H1 (cell line): Measurements from ENCODE around the gene SNTG2. TPM values are rescaled to one million over a fixed set of nuclear protein-coding genes. Genes with fewer than 3 reads are reported as not detected.

ENCODE experiments used
- CTCF ChIA-PET: fragments of 300-600 bp; sonication (Branson Sonifier 250); formaldehyde crosslinking; loops from one replicate; lab custom pipeline; 2021; ENCODE audit not compliant: partially characterized antibody; lab: Charles Lee
- POLR2A ChIA-PET: fragments of 300-600 bp; sonication (Branson Sonifier 250); formaldehyde crosslinking; loops from one replicate; lab custom pipeline; 2021; ENCODE audit warnings: inconsistent platforms; ENCODE audit not compliant: partially characterized antibody; lab: Charles Lee
- DNase-seq, 2 experiments: peaks; one replicate each; pipeline versions ENCODE4 v3.0.0 to v3.0.0-alpha.2; 2010 to 2022; ENCODE audit warnings: low spot score in 2 of 2, low read depth in 1 of 2, mixed read lengths in 1 of 2
- FAIRE-seq: peaks from 2 replicates; lab custom pipeline; 2011; peaks lifted over from hg19 to GRCh38; lab: Jason Lieb, UNC
- H2AFZ ChIP-seq: 2 replicates; pipeline ENCODE4 v1.8.1; 2012; ENCODE audit warnings: low read length, inconsistent platforms
- H2AK5ac ChIP-seq: 2 replicates; pipeline ENCODE4 v1.6.1; 2013; ENCODE audit warnings: low read depth, low read length
- H2BK120ac ChIP-seq: replicated peaks from 2 replicates; pipeline ENCODE3; 2013; ENCODE audit warnings: low read depth, low read length, inconsistent platforms
- H2BK12ac ChIP-seq: 2 replicates; pipeline ENCODE4 v1.6.1; 2013; ENCODE audit warnings: low read depth, low read length
- H2BK15ac ChIP-seq: 2 replicates; pipeline ENCODE4 v1.6.1; 2013; ENCODE audit warnings: low read length
- H2BK20ac ChIP-seq: 2 replicates; pipeline ENCODE4 v1.6.1; 2013; ENCODE audit warnings: low read length
- H2BK5ac ChIP-seq: 2 replicates; pipeline ENCODE4 v1.6.1; 2013; ENCODE audit warnings: low read depth, low read length
- H3K14ac ChIP-seq: 2 replicates; pipeline ENCODE4 v1.6.1; 2013; ENCODE audit warnings: inconsistent platforms; ENCODE audit not compliant: insufficient read length
- H3K18ac ChIP-seq: 2 replicates; pipeline ENCODE4 v1.6.1; 2013; ENCODE audit warnings: low read length; ENCODE audit errors: extremely low read depth
- H3K23ac ChIP-seq: 2 replicates; pipeline ENCODE4 v1.6.1; 2013; ENCODE audit warnings: inconsistent platforms; ENCODE audit not compliant: insufficient read length
- H3K23me2 ChIP-seq: 2 replicates; pipeline ENCODE4 v1.6.1; 2013; ENCODE audit warnings: low read depth, low read length
- H3K27ac ChIP-seq: 2 replicates; pipeline ENCODE4 v1.6.1; 2011; ENCODE audit warnings: low read depth, low read length, inconsistent platforms
- H3K27me3 ChIP-seq, 4 experiments: replicated peaks in 1 of 4; 1 replicate in 1 of 4; 2 replicates in 3 of 4; pipeline versions ENCODE4 v1.6.1 to v1.8.1; 2011 to 2013; ENCODE audit warnings: low read length in 3 of 4, mild to moderate bottlenecking in 3 of 4, inconsistent platforms in 2 of 4, mixed read lengths in 2 of 4, moderate library complexity in 1 of 4; ENCODE audit not compliant: control insufficient read depth in 3 of 4, insufficient read depth in 3 of 4; ENCODE audit errors: extremely low read depth in 1 of 4
- H3K36me3 ChIP-seq, 4 experiments: 2 replicates each; pipeline versions ENCODE4 v1.6.1 to v1.8.1; 2011 to 2013; ENCODE audit warnings: mild to moderate bottlenecking in 4 of 4, low read length in 3 of 4, moderate library complexity in 2 of 4, control low read depth in 1 of 4, inconsistent platforms in 1 of 4; ENCODE audit not compliant: insufficient read depth in 4 of 4, control insufficient read depth in 2 of 4
- H3K4ac ChIP-seq: replicated peaks from 2 replicates; pipeline ENCODE3; 2013; ENCODE audit warnings: low read length, low read depth, mixed read lengths, inconsistent platforms; ENCODE audit not compliant: insufficient read length
- H3K4me1 ChIP-seq, 4 experiments: replicated peaks in 1 of 4; 1 replicate in 1 of 4; 2 replicates in 3 of 4; pipeline versions ENCODE4 v1.6.1 to v1.8.1; 2011 to 2013; ENCODE audit warnings: low read length in 3 of 4, inconsistent platforms in 2 of 4, mixed read lengths in 1 of 4; ENCODE audit not compliant: insufficient read depth in 4 of 4, control insufficient read depth in 3 of 4
- H3K4me2 ChIP-seq, 2 experiments: 2 replicates each; pipeline versions ENCODE4 v1.6.1 to v1.8.1; 2011 to 2013; ENCODE audit warnings: low read depth in 2 of 2, low read length in 2 of 2, control low read depth in 1 of 2, inconsistent platforms in 1 of 2, mild to moderate bottlenecking in 1 of 2; ENCODE audit not compliant: insufficient read depth in 1 of 2
- H3K4me3 ChIP-seq, 4 experiments: fragments of 200-600, 300-600 bp in 1 of 4; sonication (generic), shearing (Covaris generic), sonication (Bioruptor Twin) in 1 of 4; 2 replicates each; pipeline versions ENCODE4 v1.5.1 to v1.8.1; 2011 to 2016; ENCODE audit warnings: low read length in 4 of 4, low read depth in 3 of 4, control low read depth in 2 of 4, inconsistent platforms in 2 of 4, mild to moderate bottlenecking in 2 of 4, mixed read lengths in 1 of 4, moderate library complexity in 1 of 4; ENCODE audit not compliant: insufficient read depth in 2 of 4; ENCODE audit errors: extremely low read depth in 1 of 4
- H3K56ac ChIP-seq: replicated peaks from 2 replicates; pipeline ENCODE3; 2013; ENCODE audit warnings: low read depth, mild to moderate bottlenecking, mixed read lengths, low read length, inconsistent platforms; ENCODE audit not compliant: insufficient read length
- H3K79me1 ChIP-seq: 2 replicates; pipeline ENCODE4 v1.6.1; 2013; ENCODE audit warnings: low read depth, low read length, control low read depth
- H3K79me2 ChIP-seq, 2 experiments: 2 replicates each; pipeline versions ENCODE4 v1.6.1 to v1.8.1; 2012 to 2013; ENCODE audit warnings: low read length in 2 of 2, mild to moderate bottlenecking in 2 of 2, inconsistent platforms in 1 of 2; ENCODE audit not compliant: insufficient read depth in 2 of 2, control insufficient read depth in 1 of 2
- H3K9ac ChIP-seq, 4 experiments: replicated peaks in 1 of 4; 1 replicate in 1 of 4; 2 replicates in 3 of 4; pipeline versions ENCODE4 v1.6.1 to v1.8.1; 2011 to 2013; ENCODE audit warnings: low read depth in 3 of 4, low read length in 3 of 4, control low read depth in 2 of 4, mild to moderate bottlenecking in 2 of 4, moderate library complexity in 2 of 4, inconsistent platforms in 1 of 4; ENCODE audit errors: extremely low read depth in 1 of 4
- H3K9me3 ChIP-seq, 2 experiments: 2 replicates each; pipeline versions ENCODE4 v1.6.1 to v1.8.1; 2012 to 2013; ENCODE audit warnings: mild to moderate bottlenecking in 2 of 2, moderate library complexity in 2 of 2, control low read depth in 1 of 2, inconsistent platforms in 1 of 2, low read depth in 1 of 2, low read length in 1 of 2, mixed read lengths in 1 of 2; ENCODE audit not compliant: insufficient read depth in 2 of 2
- H4K20me1 ChIP-seq, 2 experiments: replicated peaks in 1 of 2; 2 replicates each; pipeline versions ENCODE3 to v1.8.1; 2011 to 2013; ENCODE audit warnings: inconsistent platforms in 2 of 2, low read length in 2 of 2, mild to moderate bottlenecking in 1 of 2; ENCODE audit not compliant: insufficient read depth in 2 of 2, control insufficient read depth in 1 of 2
- H4K5ac ChIP-seq: 2 replicates; pipeline ENCODE4 v1.6.1; 2013; ENCODE audit warnings: low read length, low read depth, mixed read lengths, inconsistent platforms; ENCODE audit not compliant: insufficient read length
- H4K8ac ChIP-seq: 2 replicates; pipeline ENCODE4 v1.8.0; 2013; ENCODE audit warnings: mild to moderate bottlenecking, moderate library complexity, low read length, inconsistent platforms; ENCODE audit not compliant: insufficient read depth; ENCODE audit errors: extremely low read depth
- H4K91ac ChIP-seq: replicated peaks from 2 replicates; pipeline ENCODE3; 2013; ENCODE audit warnings: low read length, mixed read lengths, inconsistent platforms; ENCODE audit not compliant: insufficient read length
- CHD1 ChIP-seq: IDR thresholded peaks from 2 replicates; pipeline ENCODE4 v1.6.1; 2012; ENCODE audit warnings: low read depth, low read length, improper control_type of control experiment
- FOSL1 ChIP-seq: IDR thresholded peaks from 2 replicates; pipeline ENCODE4 v1.6.1; 2011; ENCODE audit warnings: mild to moderate bottlenecking, low read depth, low read length, moderate library complexity; ENCODE audit not compliant: insufficient read depth
- GABPA ChIP-seq: IDR thresholded peaks from 2 replicates; pipeline ENCODE4 v1.6.1; 2011; ENCODE audit warnings: mild to moderate bottlenecking, low read length, moderate library complexity, borderline replicate concordance; ENCODE audit not compliant: insufficient read depth
- KDM4A ChIP-seq: IDR thresholded peaks from one replicate; pipeline ENCODE4 v1.7.1; 2012; ENCODE audit warnings: low read depth, mild to moderate bottlenecking, moderate library complexity, low read length, inconsistent platforms; ENCODE audit not compliant: severe bottlenecking
- MAFK ChIP-seq: IDR thresholded peaks from 2 replicates; pipeline ENCODE4 v1.6.1; 2012; ENCODE audit warnings: low read depth, mild to moderate bottlenecking, improper control_type of control experiment, low read length
- RAD21 ChIP-seq, 2 experiments: IDR thresholded peaks in 1 of 2; conservative IDR thresholded peaks in 1 of 2; 2 replicates each; pipeline ENCODE4 v1.6.1; 2011; ENCODE audit warnings: low read depth in 2 of 2, low read length in 2 of 2, improper control_type of control experiment in 1 of 2, inconsistent platforms in 1 of 2, mild to moderate bottlenecking in 1 of 2, moderate library complexity in 1 of 2
- SUZ12 ChIP-seq: fragments of 200-600 bp; sonication (generic); IDR thresholded peaks from 2 replicates; pipeline ENCODE4 v1.6.1; 2012; ENCODE audit warnings: mild to moderate bottlenecking, inconsistent platforms, low read length, moderate library complexity, mixed read lengths
- TBP ChIP-seq: IDR thresholded peaks from 2 replicates; pipeline ENCODE4 v1.6.1; 2011; ENCODE audit warnings: low read depth, low read length, improper control_type of control experiment
- WGBS, 2 experiments: shearing (Covaris generic) in 1 of 2; methylation state at CpG; one replicate each; pipeline versions ENCODE4 v1.1.6 to v1.1.7; 2013 to 2015; ENCODE audit warnings: low lambda C conversion rate in 2 of 2, mixed read lengths in 2 of 2, inconsistent platforms in 1 of 2, low coverage in 1 of 2, missing lambda C conversion rate in 1 of 2; ENCODE audit not compliant: insufficient replicate concordance in 2 of 2, insufficient coverage in 1 of 2, insufficient read length in 1 of 2; ENCODE audit errors: extremely low coverage in 1 of 2, missing lambda C conversion rate in 1 of 2; 5-methylcytosine and 5-hydroxymethylcytosine counted together
- polyA plus RNA-seq, 7 experiments: library from polyadenylated mRNA; depleted of rRNA in 3 of 7; stranded (reverse) in 5 of 7; unstranded in 2 of 7; fragments of >200 nt in 5 of 7; fragments of 200-250 nt in 2 of 7; gene quantifications; 1 replicate in 5 of 7; 2 replicates in 1 of 7; 4 replicates in 1 of 7; pipeline versions ENCODE4 v1.2.1 to v1.2.3, GENCODE V29; 2011 to 2013; ENCODE audit warnings: missing spikeins in 2 of 7, mixed read lengths in 2 of 7
- total RNA-seq: library from RNA; stranded (reverse); fragmentation: NEBNext Ultra II Directional; extraction: Animal tissue kit (Norgen Biotek cat#: 25700); gene quantifications from 2 replicates; pipeline ENCODE4 v1.2.1, GENCODE V29; 2021
- TF ChIP-seq, protein P1 (sequence below): IDR thresholded peaks from 2 replicates; pipeline ENCODE4 v1.6.1; 2012; ENCODE audit warnings: low read length, inconsistent platforms

The SNTG2 gene
- total and polyA plus RNA-seq, 2 of the 8 experiments (the other 6 are each of a cell fraction or from before 2014, with no cell fraction given): 6.6 to 18.1 TPM

DNA sequence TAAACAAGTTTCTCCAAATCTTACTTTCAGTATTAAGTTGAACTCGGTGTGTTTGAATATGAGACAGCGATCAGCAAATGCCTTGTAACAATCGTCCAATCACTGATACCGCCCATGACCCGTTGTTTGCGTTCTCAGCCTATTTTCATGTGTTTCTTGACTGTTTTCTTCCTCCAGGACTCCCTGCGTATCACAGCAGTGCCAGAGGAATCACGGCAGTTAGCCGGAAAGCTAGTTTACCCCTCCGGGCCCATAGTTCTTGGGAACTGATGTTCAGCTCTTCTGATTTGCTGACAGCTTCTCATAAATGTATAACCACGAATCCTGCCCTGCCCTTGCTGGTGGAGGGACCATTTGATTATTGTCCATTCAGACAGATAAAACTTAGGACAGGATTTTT is 420.4 kb downstream of the SNTG2 start:
- WGBS, 2 experiments: 90% methylated on average over 11 of the region's 11 CpGs; no CpG with 5 or more reads in 1 of the 2 experiments
- CTCF ChIA-PET: no interaction called here
- Histone ChIP-seq H3K9me3 (no peaks in the 10 kb centered on the region), H3K79me1 (no peaks in the 10 kb centered on the region), H3K4ac (no peak overlapping the region), H2AFZ (no peak overlapping the region), H4K20me1 (no peaks in the 10 kb centered on the region), H3K14ac (no peak overlapping the region), H3K23me2 (no peaks in the 10 kb centered on the region), H4K5ac (no peak overlapping the region), H3K56ac (no peak overlapping the region), H3K79me2 (no peaks in the 10 kb centered on the region), H3K4me3 (no peak overlapping the region), H3K9ac (no peak overlapping the region), H2BK15ac (no peak overlapping the region), H2BK12ac (no peak overlapping the region), H3K27me3 (no peaks in the 10 kb centered on the region), H4K91ac (no peak overlapping the region), H3K36me3 (no peaks in the 10 kb centered on the region), H3K27ac (no peak overlapping the region), H3K18ac (no peak overlapping the region), H2BK120ac (no peak overlapping the region), H3K4me2 (no peak overlapping the region), H2AK5ac (no peak overlapping the region), H3K23ac (no peak overlapping the region), H3K4me1 (peaks cover 0 to 3% (median 0%) of the 10 kb centered on the region in 4 experiments; a peak in 1 of 7 replicates), H2BK5ac (no peak overlapping the region), H2BK20ac (no peak overlapping the region), H4K8ac (no peak overlapping the region)
- FAIRE-seq (no peak), DNase-seq (no peak)
- TF ChIP-seq MAFK (no peak), TBP (no peak), KDM4A (no peak), RAD21 (IDR thresholded peaks at IDR 0.05 in 1 of 2, conservative IDR thresholded peaks at IDR 0.05 in 1 of 2; ENCODE audit: low read depth in 2 of 2, low read length in 2 of 2) (no peak), FOSL1 (no peak), SUZ12 (no peak), GABPA (no peak), CHD1 (no peak)
- TF ChIP-seq, protein P1, sequence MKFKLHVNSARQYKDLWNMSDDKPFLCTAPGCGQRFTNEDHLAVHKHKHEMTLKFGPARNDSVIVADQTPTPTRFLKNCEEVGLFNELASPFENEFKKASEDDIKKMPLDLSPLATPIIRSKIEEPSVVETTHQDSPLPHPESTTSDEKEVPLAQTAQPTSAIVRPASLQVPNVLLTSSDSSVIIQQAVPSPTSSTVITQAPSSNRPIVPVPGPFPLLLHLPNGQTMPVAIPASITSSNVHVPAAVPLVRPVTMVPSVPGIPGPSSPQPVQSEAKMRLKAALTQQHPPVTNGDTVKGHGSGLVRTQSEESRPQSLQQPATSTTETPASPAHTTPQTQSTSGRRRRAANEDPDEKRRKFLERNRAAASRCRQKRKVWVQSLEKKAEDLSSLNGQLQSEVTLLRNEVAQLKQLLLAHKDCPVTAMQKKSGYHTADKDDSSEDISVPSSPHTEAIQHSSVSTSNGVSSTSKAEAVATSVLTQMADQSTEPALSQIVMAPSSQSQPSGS: no peak
- POLR2A ChIA-PET: interaction anchor here (1.3 kb wide), 1 partner anchor 89 kb away, joined by 3 read pairs; no protein-coding TSS in a partner anchor
